CD4-positive, alpha-beta T cell (primary cell): ENCODE measurements around the gene CDH18. TPM values are rescaled to one million over a fixed set of nuclear protein-coding genes. Genes with fewer than 3 reads are reported as not detected.

Experiments used
- ATAC-seq: fragments of 200-7000 bp; cut with Tn5 transposase; one replicate; pipeline ENCODE4 v1.10.0; 2022; ENCODE audit warnings: mild to moderate bottlenecking; ENCODE audit not compliant: poor library complexity
- CTCF ChIA-PET: fragments of 350-600 bp; sonication (Branson Sonifier 250); formaldehyde crosslinking; loops from one replicate; lab custom pipeline; 2021; ENCODE audit warnings: antibody characterized with exemption, inconsistent platforms; lab: Charles Lee
- POLR2A ChIA-PET: fragments of 350-600 bp; sonication (Branson Sonifier 250); formaldehyde crosslinking; loops from one replicate; lab custom pipeline; 2021; ENCODE audit warnings: antibody characterized with exemption, inconsistent platforms; lab: Charles Lee
- DNase-seq, 14 experiments: peaks; one replicate each; pipeline ENCODE4 v3.0.0-alpha.2; 2013 to 2020; ENCODE audit warnings: mixed read lengths in 2 of 14
- H3K27ac ChIP-seq, 2 donors: one replicate each; pipeline versions ENCODE4 v1.5.1 to v1.7.0; 2013; ENCODE audit warnings: low read length in 2 of 2, low read depth in 1 of 2, mild to moderate bottlenecking in 1 of 2
- H3K27me3 ChIP-seq, 2 experiments: 1 replicate in 1 of 2; 2 replicates in 1 of 2; pipeline versions ENCODE4 v1.6.1 to v1.7.0; 2013; ENCODE audit warnings: low read length in 2 of 2, control low read depth in 1 of 2, mild to moderate bottlenecking in 1 of 2, moderate library complexity in 1 of 2; ENCODE audit not compliant: insufficient read depth in 2 of 2, control insufficient read depth in 1 of 2
- H3K36me3 ChIP-seq: one replicate; pipeline ENCODE4 v1.6.1; 2013; ENCODE audit warnings: low read length, control low read depth; ENCODE audit not compliant: insufficient read depth
- H3K4me1 ChIP-seq: one replicate; pipeline ENCODE4 v1.6.1; 2013; ENCODE audit warnings: low read length, control low read depth; ENCODE audit not compliant: insufficient read depth
- H3K4me3 ChIP-seq: one replicate; pipeline ENCODE4 v1.5.1; 2013; ENCODE audit warnings: mild to moderate bottlenecking, low read length, moderate library complexity
- H3K9me3 ChIP-seq, 2 experiments: 1 replicate in 1 of 2; 2 replicates in 1 of 2; pipeline versions ENCODE4 v1.6.1 to v1.7.0; 2013; ENCODE audit warnings: low read length in 2 of 2, mild to moderate bottlenecking in 2 of 2, control low read depth in 1 of 2, moderate library complexity in 1 of 2; ENCODE audit not compliant: control insufficient read depth in 1 of 2, insufficient read depth in 1 of 2
- H3K27ac Mint-ChIP-seq: one replicate; pipeline ENCODE4 v1.8.0; 2020; ENCODE audit warnings: mixed read lengths
- H3K27me3 Mint-ChIP-seq: one replicate; pipeline ENCODE4 v1.8.0; 2021; ENCODE audit warnings: mixed read lengths
- H3K36me3 Mint-ChIP-seq: one replicate; pipeline ENCODE4 v1.8.0; 2021; ENCODE audit warnings: low read depth, mixed read lengths
- H3K4me1 Mint-ChIP-seq: one replicate; pipeline ENCODE4 v1.8.0; 2021; ENCODE audit warnings: low read depth, mixed read lengths
- H3K4me3 Mint-ChIP-seq: one replicate; pipeline ENCODE4 v1.8.0; 2020; ENCODE audit warnings: mild to moderate bottlenecking, mixed read lengths
- H3K9me3 Mint-ChIP-seq: one replicate; pipeline ENCODE4 v1.8.0; 2020; ENCODE audit warnings: mixed read lengths
- intact Hi-C, 2 experiments: fragments of 100-400 bp; cut with DNase I in 1 of 2; cut with micrococcal nuclease in 1 of 2; formaldehyde crosslinking; loops; one replicate each; pipeline versions ENCODE4 v1.15.1 to v1.9.0; 2023 to 2025; cut with DNase I, micrococcal nuclease
- total RNA-seq, 174 experiments: library from RNA in 2 of 174; stranded (reverse) in 2 of 174; gene quantifications; one replicate each; pipeline ENCODE4 v1.2.3 and lab custom pipeline; 2021 to 2026
- TF ChIP-seq, protein P1 (sequence below): fragments of 200-600 bp; IDR thresholded peaks from one replicate; pipeline ENCODE4 v1.8.0; 2022; ENCODE audit warnings: antibody characterized with exemption, mild to moderate bottlenecking

Gene CDH18
- total RNA-seq, 2 experiments from 2014 or later: not detected

DNA sequence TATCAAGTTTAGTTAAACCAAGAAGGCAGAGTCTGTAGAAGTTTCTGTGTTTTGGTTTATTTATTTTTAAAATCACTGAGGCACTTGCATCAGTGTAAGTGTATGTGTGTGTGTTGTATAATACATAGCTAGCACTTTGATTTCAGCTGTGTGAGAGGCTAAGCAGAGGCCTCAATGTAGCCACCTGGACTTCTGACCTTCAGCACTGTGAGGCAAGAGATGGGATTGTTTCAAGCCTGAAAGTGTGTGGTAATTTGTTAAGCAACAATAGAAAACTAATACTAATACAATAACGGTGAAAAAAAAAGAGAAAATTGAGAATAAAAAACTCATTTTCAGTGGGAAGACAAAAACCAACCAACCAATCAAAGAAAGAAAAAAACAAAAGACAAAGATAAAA, 327.3 kb downstream of the CDH18 start:
- H3K27ac Mint-ChIP-seq: no peak overlapping the region
- TF ChIP-seq, protein P1, sequence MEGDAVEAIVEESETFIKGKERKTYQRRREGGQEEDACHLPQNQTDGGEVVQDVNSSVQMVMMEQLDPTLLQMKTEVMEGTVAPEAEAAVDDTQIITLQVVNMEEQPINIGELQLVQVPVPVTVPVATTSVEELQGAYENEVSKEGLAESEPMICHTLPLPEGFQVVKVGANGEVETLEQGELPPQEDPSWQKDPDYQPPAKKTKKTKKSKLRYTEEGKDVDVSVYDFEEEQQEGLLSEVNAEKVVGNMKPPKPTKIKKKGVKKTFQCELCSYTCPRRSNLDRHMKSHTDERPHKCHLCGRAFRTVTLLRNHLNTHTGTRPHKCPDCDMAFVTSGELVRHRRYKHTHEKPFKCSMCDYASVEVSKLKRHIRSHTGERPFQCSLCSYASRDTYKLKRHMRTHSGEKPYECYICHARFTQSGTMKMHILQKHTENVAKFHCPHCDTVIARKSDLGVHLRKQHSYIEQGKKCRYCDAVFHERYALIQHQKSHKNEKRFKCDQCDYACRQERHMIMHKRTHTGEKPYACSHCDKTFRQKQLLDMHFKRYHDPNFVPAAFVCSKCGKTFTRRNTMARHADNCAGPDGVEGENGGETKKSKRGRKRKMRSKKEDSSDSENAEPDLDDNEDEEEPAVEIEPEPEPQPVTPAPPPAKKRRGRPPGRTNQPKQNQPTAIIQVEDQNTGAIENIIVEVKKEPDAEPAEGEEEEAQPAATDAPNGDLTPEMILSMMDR: no peak

DNA sequence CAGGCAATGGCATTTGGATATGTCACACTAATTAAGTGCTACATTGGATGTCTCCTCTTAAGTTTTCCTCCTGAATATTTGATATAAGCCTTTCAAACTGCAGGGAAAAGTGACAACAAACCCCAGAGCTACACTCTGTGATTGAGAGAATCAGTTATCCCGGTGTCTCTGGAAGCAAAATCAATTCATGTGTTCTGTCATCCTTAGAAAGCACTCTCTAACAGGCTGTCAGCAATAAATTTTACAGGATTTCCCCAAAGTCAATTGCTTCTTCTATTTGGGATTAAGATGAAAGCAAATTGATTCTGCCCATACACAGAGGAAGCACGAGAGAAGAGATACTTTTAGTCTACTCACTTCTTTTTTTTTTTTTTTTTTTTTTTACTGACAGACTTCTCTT, 332.4 kb downstream of the CDH18 start:
- Histone ChIP-seq H3K27me3 (no peaks in the 10 kb centered on the region), H3K4me3 (no peak overlapping the region), H3K36me3 (no peaks in the 10 kb centered on the region), H3K4me1 (no peaks in the 10 kb centered on the region), H3K9me3 (peaks cover 0 to 2% of the 10 kb centered on the region in 2 experiments), H3K27ac (no peak overlapping the region)
- H3K9me3 Mint-ChIP-seq: peaks cover 3% of the 10 kb centered on the region
- DNase-seq (no peak), ATAC-seq (no peak)
- ChIA-PET POLR2A (no interaction called here), CTCF (no interaction called here)
- intact Hi-C loops: no loop called here
- H3K36me3 Mint-ChIP-seq: no peaks in the 10 kb centered on the region
- no peak overlapping the region for H3K4me3 Mint-ChIP-seq
- no peak overlapping the region for H3K27ac Mint-ChIP-seq
- H3K4me1 Mint-ChIP-seq: no peaks in the 10 kb centered on the region
- TF ChIP-seq, protein P1: no peak
- H3K27me3 Mint-ChIP-seq: no peaks in the 10 kb centered on the region

More for the DNA sequence above, 327.3 kb downstream of the CDH18 start:
- H3K27me3 ChIP-seq: no peaks in the 10 kb centered on the region
- H3K36me3 ChIP-seq: no peaks in the 10 kb centered on the region
- ChIA-PET POLR2A (no interaction called here), CTCF (no interaction called here)
- Mint-ChIP-seq H3K4me1 (no peaks in the 10 kb centered on the region), H3K9me3 (peaks cover 13% of the 10 kb centered on the region), H3K36me3 (no peaks in the 10 kb centered on the region), H3K4me3 (no peak overlapping the region), H3K27me3 (no peaks in the 10 kb centered on the region)
- intact Hi-C loops: no loop called here
- no peak overlapping the region for H3K4me3 ChIP-seq
- DNase-seq: no peak
- peaks cover 0 to 4% of the 10 kb centered on the region in 2 experiments for H3K9me3 ChIP-seq
- no peak overlapping the region for H3K27ac ChIP-seq
- ATAC-seq: no peak
- no peaks in the 10 kb centered on the region for H3K4me1 ChIP-seq

DNA sequence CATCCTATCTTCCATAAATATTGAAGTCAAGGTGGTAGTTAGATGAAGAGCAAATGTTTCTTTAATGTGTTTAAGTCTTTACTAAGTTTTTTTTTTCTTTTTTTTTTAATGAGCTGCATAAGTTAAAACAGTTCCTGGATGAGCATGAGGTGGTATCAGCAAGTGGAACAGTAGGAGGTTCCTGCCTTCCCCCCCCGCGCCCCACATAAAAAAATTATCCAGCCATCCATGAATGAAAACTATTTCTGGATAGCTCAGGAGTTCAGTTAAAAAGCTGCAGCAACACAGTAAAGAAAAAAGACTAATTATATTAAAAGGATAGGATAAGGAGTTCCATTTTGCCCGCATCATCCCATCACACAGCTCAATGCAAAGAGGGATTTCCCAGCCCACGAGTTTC, 349.5 kb downstream of the CDH18 start:
- no peak overlapping the region for H3K4me3 ChIP-seq
- H3K36me3 ChIP-seq: no peaks in the 10 kb centered on the region
- no peak for DNase-seq
- peaks cover 12% of the 10 kb centered on the region for H3K9me3 Mint-ChIP-seq
- no peak overlapping the region for H3K27ac ChIP-seq
- H3K9me3 ChIP-seq: peaks cover 0 to 6% of the 10 kb centered on the region in 2 experiments
- no peak overlapping the region for H3K27ac Mint-ChIP-seq
- no peaks in the 10 kb centered on the region for H3K27me3 ChIP-seq
- no peaks in the 10 kb centered on the region for H3K36me3 Mint-ChIP-seq
- TF ChIP-seq, protein P1: no peak
- no peak overlapping the region for H3K4me3 Mint-ChIP-seq
- H3K27me3 Mint-ChIP-seq: no peaks in the 10 kb centered on the region
- intact Hi-C loops: no loop called here
- H3K4me1 ChIP-seq: no peaks in the 10 kb centered on the region
- ChIA-PET POLR2A (no interaction called here), CTCF (no interaction called here)
- no peaks in the 10 kb centered on the region for H3K4me1 Mint-ChIP-seq
- ATAC-seq: no peak
